Renal cortex interstitium (tissue), 15 donors: ENCODE results near the gene DCP1B. TPM values are rescaled to one million over a fixed set of nuclear protein-coding genes. Genes with fewer than 3 reads are reported as not detected.

ENCODE experiments used
- DNase-seq, 11 donors: peaks; one replicate each; pipeline ENCODE4 v3.0.0-alpha.2; 2013; ENCODE audit warnings: low read depth in 9 of 11, low spot score in 4 of 11; ENCODE audit errors: extremely low read depth in 1 of 11
- long read RNA-seq, 16 experiments: transcript quantifications; one replicate each; lab custom pipeline, GENCODE V29; 2026
- polyA plus RNA-seq, 3 donors: library from polyadenylated mRNA; unstranded; fragments of 120-200 nt; gene quantifications; one replicate each; pipeline ENCODE4 v1.2.1, GENCODE V29; 2013; ENCODE audit not compliant: insufficient read length in 3 of 3

Gene DCP1B
- 10 to 100 TPM; 29.3 to 32.1 (median 31.0) TPM for polyA plus RNA-seq
- long read RNA-seq, donor 1, partial matches to known transcripts, result 5 of 9 reads
- long read RNA-seq, donor 1, other reads (novel, unspliced or antisense), result 0 of 9 reads
- long read RNA-seq, donor 2, partial matches to known transcripts, result 12 of 13 reads
- long read RNA-seq, donor 2, other reads (novel, unspliced or antisense), result 0 of 13 reads
- long read RNA-seq, donor 3, partial matches to known transcripts, result 5 of 12 reads
- long read RNA-seq, donor 3, other reads (novel, unspliced or antisense), result 0 of 12 reads
- long read RNA-seq, donor 4, partial matches to known transcripts, result 0 of 2 reads
- long read RNA-seq, donor 4, other reads (novel, unspliced or antisense), result 0 of 2 reads
- long read RNA-seq, donor 5, result 0 reads
- long read RNA-seq, donor 6, partial matches to known transcripts, result 5 of 8 reads
- long read RNA-seq, donor 6, other reads (novel, unspliced or antisense), result 0 of 8 reads
- long read RNA-seq, donor 7, partial matches to known transcripts, result 7 of 11 reads
- long read RNA-seq, donor 7, other reads (novel, unspliced or antisense), result 0 of 11 reads
- long read RNA-seq, donor 8, transcript DCP1B-201 (9 exons, 2,086 nt), result major isoform, 7 of 31 reads
- long read RNA-seq, donor 8, partial matches to known transcripts, result 24 of 31 reads
- long read RNA-seq, donor 8, other reads (novel, unspliced or antisense), result 0 of 31 reads
- long read RNA-seq, donor 9, partial matches to known transcripts, result 8 of 11 reads
- long read RNA-seq, donor 9, other reads (novel, unspliced or antisense), result 0 of 11 reads
- long read RNA-seq, donor 10, partial matches to known transcripts, result 14 of 18 reads
- long read RNA-seq, donor 10, other reads (novel, unspliced or antisense), result 0 of 18 reads
- long read RNA-seq, donor 11, partial matches to known transcripts, result 5 of 7 reads
- long read RNA-seq, donor 11, other reads (novel, unspliced or antisense), result 0 of 7 reads
- long read RNA-seq, donor 12, partial matches to known transcripts, result 0 of 1 reads
- long read RNA-seq, donor 12, other reads (novel, unspliced or antisense), result 0 of 1 reads
- long read RNA-seq, donor 13, result 0 reads
- long read RNA-seq, donor 14, partial matches to known transcripts, result 0 of 5 reads
- long read RNA-seq, donor 14, other reads (novel, unspliced or antisense), result 0 of 5 reads
- long read RNA-seq, donor 15, partial matches to known transcripts, result 0 of 2 reads
- long read RNA-seq, donor 15, other reads (novel, unspliced or antisense), result 0 of 2 reads
- long read RNA-seq, donor 16, transcript DCP1B-201 (9 exons, 2,086 nt), result major isoform, 11 of 35 reads
- long read RNA-seq, donor 16, partial matches to known transcripts, result 21 of 35 reads
- long read RNA-seq, donor 16, other reads (novel, unspliced or antisense), result 0 of 35 reads

GRCh38 chr12:2004113-2004929 is at the start of gene DCP1B:
Gene DCP1B (minus strand): TSS chr12:2004457. CDS start chr12:2004431, 26 bp downstream.
- DNase-seq, result peak; percentile 78 to 98 (median 94)

DNA sequence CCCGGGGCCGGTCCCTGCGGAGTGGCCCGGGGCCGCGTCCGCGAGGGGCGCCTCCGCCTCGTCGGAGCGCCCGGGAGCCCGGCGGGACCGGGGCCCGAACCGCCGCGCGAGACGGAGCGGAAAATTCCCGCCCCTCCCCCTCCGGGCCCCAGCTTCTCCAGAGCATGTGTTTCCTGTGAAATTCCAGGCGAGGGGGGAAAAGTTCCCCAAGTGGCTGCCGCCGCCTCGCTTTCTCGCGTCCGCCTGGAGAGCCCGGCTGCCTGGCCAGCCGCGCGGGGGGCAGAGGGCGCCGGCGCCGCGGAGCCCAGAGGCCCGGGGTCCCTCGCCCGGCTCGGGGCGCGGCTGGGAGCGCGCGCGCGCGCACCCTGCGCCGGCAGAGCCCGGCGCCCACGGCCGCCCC is 49.4 kb upstream of the DCP1B start:
- no peak for DNase-seq

- peak in 3 of 11 donors; percentile 43 to 57 (median 54) for DNase-seq
These were observed 48.8 kb upstream of the DCP1B start, which contains the start of gene CACNA1C for GRCh38 chr12:2052826-2053678. Gene CACNA1C (plus strand): TSS chr12:2052987. CDS start chr12:2053563, 576 bp downstream.

GRCh38 chr12:2051700-2052621 is 47.7 kb upstream of the DCP1B start:
- peak in 1 of 11 donors; percentile 24 for DNase-seq

DNA sequence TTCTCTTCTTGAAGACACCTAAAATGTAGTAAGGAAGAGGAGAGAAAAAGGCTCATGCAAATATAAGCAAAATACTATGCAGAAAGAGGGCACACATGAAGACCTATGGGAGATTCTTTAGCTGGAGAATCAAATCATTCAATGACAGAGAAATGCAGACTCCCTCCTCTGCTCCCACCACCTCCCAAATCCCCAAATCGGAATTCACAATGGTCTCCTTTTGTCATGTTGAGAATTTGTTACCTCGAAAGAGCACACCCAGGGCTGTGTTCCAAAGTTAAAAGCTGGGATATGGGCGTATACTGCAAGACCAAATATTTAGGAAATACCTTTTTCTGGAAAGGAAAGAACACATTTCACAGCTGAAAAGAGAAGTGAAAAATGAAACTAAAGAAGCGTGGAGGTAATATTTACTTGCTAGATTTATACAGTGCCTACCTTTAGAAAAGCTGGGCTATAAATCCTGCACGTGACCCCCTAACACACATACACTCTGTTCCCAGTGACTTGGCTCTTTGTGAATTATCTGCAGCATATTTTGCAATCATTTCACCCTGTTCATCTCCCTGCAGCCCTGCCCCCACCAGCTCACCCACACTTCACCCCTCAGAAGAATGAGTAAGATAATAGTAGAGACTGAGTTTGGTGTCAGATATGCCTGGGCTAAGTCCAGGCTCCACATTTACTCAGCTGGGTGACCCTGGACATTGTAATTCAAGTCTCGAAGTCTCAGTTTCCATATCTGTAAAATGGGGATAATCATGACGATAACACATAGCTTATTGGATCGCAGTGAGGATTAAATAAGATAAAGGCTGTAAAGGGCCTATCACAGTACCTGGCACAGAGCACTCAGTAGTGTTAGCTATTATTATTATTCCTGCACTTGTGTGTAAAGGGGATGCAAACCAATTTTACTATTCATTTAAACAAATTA is 45.6 kb upstream of the DCP1B start:
- no peak for DNase-seq

- no peak for DNase-seq
These were observed 43.5 kb upstream of the DCP1B start for GRCh38 chr12:2047752-2048151.

DNA sequence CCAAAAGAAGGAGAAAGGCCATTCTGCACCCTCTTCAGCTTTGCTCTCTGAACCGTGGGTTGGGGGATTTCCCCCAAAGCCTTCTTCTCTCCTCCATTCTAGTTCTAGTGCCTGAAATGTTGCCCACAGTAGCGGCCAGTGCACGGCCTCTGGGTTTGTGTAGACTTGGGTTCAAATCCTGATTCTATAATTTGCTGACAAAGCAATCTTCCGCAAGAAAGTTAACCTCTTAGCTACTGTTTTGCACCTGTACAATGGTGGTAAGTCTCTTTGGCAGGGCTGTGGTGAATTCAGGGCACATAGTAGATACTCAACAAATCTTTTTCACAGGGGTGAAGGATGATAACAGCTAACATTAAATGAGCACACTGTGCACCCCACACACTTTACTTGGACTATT is 42.7 kb upstream of the DCP1B start:
- DNase-seq, result no peak

GRCh38 chr12:2044165-2044564 is 39.9 kb upstream of the DCP1B start:
- DNase-seq, result no peak

- no peak for DNase-seq
These were observed 38.8 kb upstream of the DCP1B start for GRCh38 chr12:2043054-2043453.

- DNase-seq, result no peak
These were observed 34.8 kb upstream of the DCP1B start for GRCh38 chr12:2039034-2039433.

DNA sequence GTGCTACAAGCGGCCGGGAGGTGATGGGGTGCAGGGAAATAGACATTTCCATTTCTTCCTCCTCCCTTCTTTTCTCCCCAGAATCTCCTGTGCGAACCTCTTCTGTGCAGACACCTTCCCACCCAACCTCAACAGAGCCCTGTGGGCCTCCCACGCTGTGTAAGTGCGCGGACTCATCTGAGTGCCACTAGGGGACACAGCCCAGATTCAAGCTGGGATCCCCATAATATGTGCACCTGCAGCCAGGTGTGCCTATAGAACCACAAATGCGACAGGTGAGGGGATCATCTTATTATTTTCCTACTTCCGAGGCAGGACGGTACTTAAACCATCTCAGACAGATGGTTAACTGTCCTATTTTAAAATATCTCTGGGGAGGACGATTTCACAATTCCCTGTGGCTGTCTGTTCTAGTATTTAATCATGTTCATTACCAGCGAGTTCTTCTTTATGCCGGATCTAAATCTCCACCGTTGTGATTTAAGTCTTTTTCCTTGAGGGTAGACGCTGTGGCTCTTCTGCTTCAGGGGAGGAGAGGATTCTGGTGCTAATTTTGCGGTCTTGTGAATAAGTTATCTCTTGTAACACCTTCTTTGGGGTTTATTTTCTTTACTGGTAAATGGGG is 31.3 kb upstream of the DCP1B start:
- DNase-seq, result no peak

GRCh38 chr12:2034633-2035430 is 30.6 kb upstream of the DCP1B start:
- DNase-seq, result peak in 8 of 11 donors; percentile 75 to 88 (median 82)

DNA sequence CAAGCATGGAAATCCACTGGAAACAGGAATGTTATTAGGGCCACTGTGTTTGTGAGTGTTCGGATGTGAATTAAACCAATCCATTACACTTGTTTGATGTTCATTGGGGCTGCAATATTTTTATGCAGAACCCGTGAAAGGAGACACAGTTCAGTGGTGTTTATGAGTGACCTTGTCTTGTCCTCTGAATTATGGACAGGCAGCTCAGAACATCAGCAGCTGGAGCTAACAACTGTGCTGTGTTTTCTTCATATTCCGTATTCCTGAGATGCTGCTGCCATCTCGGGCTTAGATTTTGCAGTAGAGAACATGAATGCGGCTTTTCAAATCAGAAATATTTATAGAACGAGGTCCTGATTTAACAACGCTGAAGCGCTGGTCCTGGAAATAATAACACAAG is 28.2 kb upstream of the DCP1B start:
- no peak for DNase-seq

GRCh38 chr12:2029851-2030250 is 25.6 kb upstream of the DCP1B start:
- no peak for DNase-seq
